ENCODE data around the gene CAND2. TPM values are rescaled to one million over a fixed set of nuclear protein-coding genes. Genes with fewer than 3 reads are reported as not detected.

The CAND2 gene
- total RNA-seq, 3 donors from 2014 or later: 1.3 to 14.1 (median 1.4) TPM

GRCh38 chr3:12766541-12766940, 29.9 kb upstream of the CAND2 start:
- ATAC-seq: no peak
- no peaks in the 10 kb centered on the region for H3K4me1 ChIP-seq (ENCODE audit: low read depth)
- no peak for TF ChIP-seq CTCF (IDR thresholded peaks at IDR 0.05)
- intact Hi-C loops (cut with DNase I, micrococcal nuclease): no loop called here
- H3K9me3 ChIP-seq: no peaks in the 10 kb centered on the region
- no peak for DNase-seq
- H3K4me3 ChIP-seq: no peak overlapping the region
- no peaks in the 10 kb centered on the region for H3K36me3 ChIP-seq (ENCODE audit: low read depth)

GRCh38 chr3:12768579-12769527, 27.6 kb upstream of the CAND2 start:
- intact Hi-C loops (cut with DNase I, micrococcal nuclease): no loop called here
- no peaks in the 10 kb centered on the region for H3K9me3 ChIP-seq
- no peaks in the 10 kb centered on the region for H3K36me3 ChIP-seq (ENCODE audit: low read depth)
- DNase-seq (no peak), ATAC-seq (peak; percentile 14)
- no peaks in the 10 kb centered on the region for H3K4me1 ChIP-seq (ENCODE audit: low read depth)
- TF ChIP-seq CTCF (IDR thresholded peaks at IDR 0.05): no peak
- H3K4me3 ChIP-seq: no peak overlapping the region

- no peak for DNase-seq
- TF ChIP-seq CTCF (IDR thresholded peaks at IDR 0.05): no peak
- no peak for ATAC-seq
Observed at GRCh38 chr3:12769761-12770160, 26.7 kb upstream of the CAND2 start.

GRCh38 chr3:12771236-12771635, 25.2 kb upstream of the CAND2 start:
- no peak overlapping the region for H3K4me3 ChIP-seq
- no peak for ATAC-seq
- intact Hi-C loops (cut with DNase I, micrococcal nuclease): no loop called here
- H3K9me3 ChIP-seq: no peaks in the 10 kb centered on the region
- H3K4me1 ChIP-seq (ENCODE audit: low read depth): no peaks in the 10 kb centered on the region
- TF ChIP-seq CTCF (IDR thresholded peaks at IDR 0.05): no peak
- H3K36me3 ChIP-seq (ENCODE audit: low read depth): no peaks in the 10 kb centered on the region
- no peak for DNase-seq

More at GRCh38 chr3:12769761-12770160, 26.7 kb upstream of the CAND2 start:
- intact Hi-C loops (cut with DNase I, micrococcal nuclease): no loop called here
- Histone ChIP-seq H3K9me3 (no peaks in the 10 kb centered on the region), H3K4me1 (ENCODE audit: low read depth) (no peaks in the 10 kb centered on the region), H3K4me3 (no peak overlapping the region), H3K36me3 (ENCODE audit: low read depth) (no peaks in the 10 kb centered on the region)

GRCh38 chr3:12772462-12772861, 24.0 kb upstream of the CAND2 start:
- Histone ChIP-seq H3K4me1 (ENCODE audit: low read depth) (no peaks in the 10 kb centered on the region), H3K9me3 (no peaks in the 10 kb centered on the region), H3K4me3 (no peak overlapping the region), H3K36me3 (ENCODE audit: low read depth) (no peaks in the 10 kb centered on the region)
- no peak for DNase-seq
- intact Hi-C loops (cut with DNase I, micrococcal nuclease): no loop called here
- no peak for TF ChIP-seq CTCF (IDR thresholded peaks at IDR 0.05)
- ATAC-seq: no peak
